Activated CD4-positive, alpha-beta memory T cell treated with anti-CD3 and anti-CD28 coated beads for 36 hours (primary cell): ENCODE measurements around the gene CHCHD3. TPM values are rescaled to one million over a fixed set of nuclear protein-coding genes. Genes with fewer than 3 reads are reported as not detected.

ENCODE experiments used
- CTCF ChIA-PET: fragments of 350-600 bp; sonication (Branson Sonifier 250); formaldehyde crosslinking; loops from one replicate; lab custom pipeline; 2021; ENCODE audit warnings: antibody characterized with exemption, inconsistent platforms; lab: Charles Lee
- POLR2A ChIA-PET: fragments of 350-600 bp; sonication (Branson Sonifier 250); formaldehyde crosslinking; loops from one replicate; lab custom pipeline; 2021; ENCODE audit warnings: antibody characterized with exemption; lab: Charles Lee
- DNase-seq: peaks from one replicate; pipeline ENCODE4 v3.0.0-alpha.2; 2020
- H3K27ac Mint-ChIP-seq: one replicate; pipeline ENCODE4 v1.8.0; 2021; ENCODE audit warnings: mixed read lengths
- H3K27me3 Mint-ChIP-seq: one replicate; pipeline ENCODE4 v1.8.0; 2021; ENCODE audit warnings: mixed read lengths
- H3K36me3 Mint-ChIP-seq: one replicate; pipeline ENCODE4 v1.8.0; 2021; ENCODE audit warnings: mixed read lengths
- H3K4me1 Mint-ChIP-seq: one replicate; pipeline ENCODE4 v1.8.0; 2021; ENCODE audit warnings: low read depth, mixed read lengths
- H3K4me3 Mint-ChIP-seq: one replicate; pipeline ENCODE4 v1.8.0; 2021; ENCODE audit warnings: mild to moderate bottlenecking, mixed read lengths
- H3K9me3 Mint-ChIP-seq: one replicate; pipeline ENCODE4 v1.8.0; 2021; ENCODE audit warnings: mixed read lengths
- intact Hi-C: fragments of 100-400 bp; cut with micrococcal nuclease; formaldehyde crosslinking; loops from one replicate; pipeline ENCODE4 v1.15.1; 2023
- total RNA-seq, 2 experiments: library from RNA; stranded (reverse); gene quantifications; one replicate each; pipeline ENCODE4 v1.2.3, GENCODE V29; 2021

CHCHD3 gene
- total RNA-seq, 2 experiments from 2014 or later, result 49.6 to 51.0 TPM

DNA sequence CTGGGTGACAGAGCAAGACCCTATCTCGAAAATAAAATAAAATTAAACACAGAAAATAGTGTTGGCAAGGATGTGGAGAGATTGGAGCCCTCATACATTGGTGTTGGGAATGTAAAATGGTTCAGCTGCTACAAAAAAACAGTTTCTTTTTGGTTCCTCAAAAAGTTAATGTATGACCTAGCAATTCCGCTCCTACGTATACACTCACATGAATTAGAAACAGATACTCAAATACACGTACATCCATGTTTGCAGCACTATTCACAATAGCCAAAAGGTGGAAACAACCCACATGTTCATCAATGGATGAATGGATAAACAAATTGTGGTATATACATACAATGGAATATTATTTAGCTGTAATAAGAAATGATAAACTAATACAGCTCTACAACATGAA lies 28.4 kb upstream of the CHCHD3 start:
- ChIA-PET CTCF (interaction anchor here (0.6 kb wide), 1 partner anchor 273 kb away, joined by 3 read pairs; no protein-coding TSS in a partner anchor), POLR2A (no interaction called here)
- intact Hi-C loops, result no loop called here
- DNase-seq, result no peak
- Mint-ChIP-seq H3K27me3 (peaks cover 23% of the 10 kb centered on the region), H3K4me3 (no peak overlapping the region), H3K9me3 (no peaks in the 10 kb centered on the region), H3K4me1 (no peaks in the 10 kb centered on the region), H3K36me3 (peaks cover 4% of the 10 kb centered on the region), H3K27ac (no peak overlapping the region)

DNA sequence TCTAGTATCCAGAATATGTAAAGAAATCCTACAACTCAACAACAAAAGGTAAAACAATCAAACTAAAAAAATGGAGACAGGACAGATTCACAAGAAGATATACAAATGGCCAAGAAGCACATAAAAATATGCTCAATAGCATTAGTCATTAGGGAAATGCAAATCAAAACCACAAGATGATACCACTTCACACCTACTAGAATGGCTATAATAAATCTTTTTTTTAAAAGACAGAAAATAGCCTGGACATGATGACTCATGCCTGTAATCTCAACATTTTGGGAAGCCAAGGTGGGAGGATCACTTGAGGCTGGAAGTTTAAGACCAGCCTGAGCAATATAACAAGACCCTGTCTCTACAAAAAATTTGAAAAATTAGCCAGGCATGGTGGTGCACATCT lies 27.9 kb upstream of the CHCHD3 start:
- ChIA-PET POLR2A (no interaction called here), CTCF (no interaction called here)
- Mint-ChIP-seq H3K36me3 (peaks cover 4% of the 10 kb centered on the region), H3K4me1 (no peaks in the 10 kb centered on the region), H3K9me3 (no peaks in the 10 kb centered on the region), H3K27ac (no peak overlapping the region), H3K27me3 (peaks cover 23% of the 10 kb centered on the region), H3K4me3 (no peak overlapping the region)
- intact Hi-C loops, result no loop called here
- no peak for DNase-seq

DNA sequence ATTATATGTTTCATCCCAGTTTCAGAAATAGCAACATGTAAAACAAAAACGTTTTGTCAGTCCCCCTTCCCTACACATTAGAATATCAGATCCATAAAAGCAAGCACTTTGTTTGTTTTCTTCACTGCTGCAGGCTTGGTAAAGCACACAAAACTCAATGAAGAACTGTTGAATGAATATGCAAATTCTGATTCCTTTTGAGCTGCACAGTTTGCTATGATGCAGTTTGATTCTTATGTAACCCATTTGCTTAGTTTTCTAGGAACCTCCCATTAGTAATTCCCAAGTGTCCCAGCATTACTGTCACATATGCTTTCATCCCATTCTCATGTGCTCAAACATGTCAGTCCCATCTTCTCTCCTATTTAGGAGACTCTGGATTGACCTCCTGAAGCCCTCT lies 26.1 kb upstream of the CHCHD3 start:
- no peaks in the 10 kb centered on the region for H3K4me1 Mint-ChIP-seq
- CTCF ChIA-PET, result no interaction called here

DNA sequence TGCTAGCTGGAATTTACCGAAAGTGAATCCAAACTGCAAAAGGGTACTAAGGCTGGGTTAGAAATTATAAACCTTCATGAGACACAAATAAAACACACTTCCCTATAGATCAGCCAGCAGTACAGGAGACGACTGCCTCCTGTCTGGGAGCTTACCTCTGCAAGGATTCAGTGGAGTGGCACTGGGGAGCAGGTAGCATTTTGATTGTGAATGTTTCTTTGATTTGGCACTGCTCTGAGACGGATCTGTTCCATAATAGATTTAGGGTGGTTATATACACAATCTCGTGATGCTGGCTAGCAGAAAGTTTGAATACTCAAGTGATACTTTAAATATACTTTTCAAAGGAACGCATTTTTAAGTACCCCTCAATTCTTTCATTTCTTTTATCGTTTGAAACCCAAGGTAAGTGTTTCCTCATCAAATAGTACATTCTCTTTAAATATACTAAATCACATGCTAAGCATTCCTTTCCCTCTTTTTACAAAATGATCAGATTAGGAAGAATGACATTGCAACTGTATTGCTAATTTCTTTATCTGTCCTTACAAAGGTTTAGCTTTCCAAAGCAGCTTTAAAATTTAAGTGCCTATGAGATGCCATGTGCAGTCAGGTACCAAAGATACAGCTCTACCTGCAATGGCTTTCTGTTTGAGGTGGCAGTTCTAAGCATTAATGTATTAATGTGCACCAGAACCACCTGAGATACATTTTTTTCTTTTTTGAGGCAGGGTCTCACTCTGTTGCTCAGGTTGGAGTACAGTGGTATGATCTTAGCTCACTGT lies 20.6 kb upstream of the CHCHD3 start:
- H3K27ac Mint-ChIP-seq, result no peak overlapping the region
- H3K36me3 Mint-ChIP-seq, result no peaks in the 10 kb centered on the region
- H3K4me3 Mint-ChIP-seq, result no peak overlapping the region
- peaks cover 4% of the 10 kb centered on the region for H3K27me3 Mint-ChIP-seq
- POLR2A ChIA-PET, result no interaction called here
- no peak for DNase-seq
- CTCF ChIA-PET, result no interaction called here
- H3K9me3 Mint-ChIP-seq, result no peaks in the 10 kb centered on the region
- no peaks in the 10 kb centered on the region for H3K4me1 Mint-ChIP-seq
- intact Hi-C loops, result no loop called here

More for the DNA sequence above, 26.1 kb upstream of the CHCHD3 start:
- intact Hi-C loops, result no loop called here
- Mint-ChIP-seq H3K9me3 (no peaks in the 10 kb centered on the region), H3K36me3 (peaks cover 4% of the 10 kb centered on the region), H3K27me3 (peaks cover 19% of the 10 kb centered on the region), H3K27ac (no peak overlapping the region), H3K4me3 (no peak overlapping the region)
- POLR2A ChIA-PET, result no interaction called here
- no peak for DNase-seq

DNA sequence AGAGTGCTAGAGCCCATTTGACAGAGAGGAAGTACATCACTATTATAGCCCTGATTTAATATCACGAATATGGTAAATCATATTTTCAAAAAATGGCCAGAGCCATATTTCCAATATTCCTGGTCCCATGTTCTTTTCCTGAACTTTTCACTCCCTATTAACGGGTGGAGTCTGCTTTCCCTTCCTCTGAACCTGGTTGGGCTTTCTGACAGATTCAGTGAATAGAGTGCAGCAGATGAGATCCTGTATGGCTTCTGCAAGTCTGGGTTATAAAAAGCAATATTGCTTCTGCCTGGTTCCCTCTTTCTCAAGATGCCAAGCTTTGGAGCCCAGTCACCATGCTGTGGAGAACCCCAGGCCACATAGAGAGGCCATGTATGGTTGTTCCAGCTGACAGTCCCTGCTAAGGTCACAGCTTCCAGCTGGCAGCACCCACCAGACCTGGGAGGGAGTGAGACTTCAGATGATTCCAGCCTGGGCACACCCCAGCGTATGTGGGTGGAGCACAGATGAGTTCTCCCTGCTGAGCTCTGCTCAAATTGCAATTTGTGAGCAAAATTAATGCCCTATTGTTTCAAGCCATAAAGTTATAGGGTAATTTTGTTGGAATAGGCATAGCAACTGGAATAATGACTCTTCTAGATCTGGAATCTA lies 17.9 kb upstream of the CHCHD3 start:
- H3K27ac Mint-ChIP-seq, result no peak overlapping the region
- H3K9me3 Mint-ChIP-seq, result no peaks in the 10 kb centered on the region
- ChIA-PET POLR2A (no interaction called here), CTCF (no interaction called here)
- intact Hi-C loops, result no loop called here
- no peak for DNase-seq
- no peaks in the 10 kb centered on the region for H3K36me3 Mint-ChIP-seq
- no peak overlapping the region for H3K4me3 Mint-ChIP-seq
- no peaks in the 10 kb centered on the region for H3K4me1 Mint-ChIP-seq
- peaks cover 4% of the 10 kb centered on the region for H3K27me3 Mint-ChIP-seq

DNA sequence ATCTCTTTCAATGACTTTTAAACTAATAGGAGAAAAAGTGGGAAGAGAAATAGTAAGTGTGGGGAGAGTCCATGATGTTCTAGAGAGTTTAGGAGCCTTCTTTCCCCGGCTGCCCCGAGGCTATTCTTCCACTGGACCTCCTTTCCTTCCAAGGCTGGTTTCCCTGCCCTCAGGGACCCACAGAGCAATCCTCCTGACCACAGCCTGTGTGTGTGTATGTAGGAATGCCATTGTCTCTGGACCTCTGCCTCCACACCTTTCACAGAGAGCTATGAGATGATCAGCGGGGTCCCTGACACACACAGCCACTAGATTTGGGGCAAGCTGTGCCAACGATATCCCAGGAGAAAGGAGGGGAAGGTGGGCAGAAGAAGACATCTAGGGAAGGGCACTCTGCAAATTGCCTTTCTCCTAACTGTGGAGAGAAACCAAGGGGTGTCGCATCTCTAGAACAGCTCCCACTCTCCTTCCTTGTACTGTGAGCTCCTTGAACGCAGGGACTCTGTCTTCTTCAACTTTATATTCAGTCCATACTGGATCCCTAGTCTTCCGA lies 13.3 kb upstream of the CHCHD3 start:
- Mint-ChIP-seq H3K36me3 (no peaks in the 10 kb centered on the region), H3K9me3 (no peaks in the 10 kb centered on the region), H3K27me3 (peaks cover 2% of the 10 kb centered on the region), H3K4me3 (no peak overlapping the region), H3K4me1 (no peaks in the 10 kb centered on the region), H3K27ac (no peak overlapping the region)
- intact Hi-C loops, result no loop called here
- POLR2A ChIA-PET, result no interaction called here
- no peak for DNase-seq
- CTCF ChIA-PET, result no interaction called here

DNA sequence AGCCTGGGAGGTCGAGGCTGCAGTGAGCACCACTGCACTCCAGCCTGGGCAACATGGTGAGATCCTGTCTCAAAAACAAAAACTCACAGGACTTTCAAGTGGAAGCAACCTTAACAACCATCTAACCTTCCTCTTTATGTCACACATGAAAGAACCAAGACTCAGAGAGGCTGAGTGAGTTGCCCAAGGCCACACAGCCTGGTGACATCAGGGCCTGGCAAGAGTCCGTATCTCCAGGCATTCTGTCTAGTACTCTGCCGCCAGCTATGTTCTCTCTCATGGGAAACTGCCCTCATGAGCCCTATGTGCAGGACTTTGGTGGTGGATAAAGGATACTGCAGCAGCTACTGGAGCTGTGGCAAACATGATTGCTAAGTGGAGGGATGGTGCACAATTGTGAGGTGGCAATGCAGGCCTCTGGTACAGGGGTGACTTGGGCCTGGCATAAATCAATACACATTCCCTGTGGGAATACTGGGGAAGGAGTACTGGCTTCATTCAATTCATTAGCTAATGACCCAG lies 10.1 kb upstream of the CHCHD3 start:
- POLR2A ChIA-PET, result no interaction called here
- no peaks in the 10 kb centered on the region for H3K9me3 Mint-ChIP-seq
- intact Hi-C loops, result no loop called here
- no peak overlapping the region for H3K27ac Mint-ChIP-seq
- no peak for DNase-seq
- CTCF ChIA-PET, result no interaction called here
- H3K4me1 Mint-ChIP-seq, result no peaks in the 10 kb centered on the region
- H3K27me3 Mint-ChIP-seq, result no peaks in the 10 kb centered on the region
- no peak overlapping the region for H3K4me3 Mint-ChIP-seq
- H3K36me3 Mint-ChIP-seq, result no peaks in the 10 kb centered on the region

DNA sequence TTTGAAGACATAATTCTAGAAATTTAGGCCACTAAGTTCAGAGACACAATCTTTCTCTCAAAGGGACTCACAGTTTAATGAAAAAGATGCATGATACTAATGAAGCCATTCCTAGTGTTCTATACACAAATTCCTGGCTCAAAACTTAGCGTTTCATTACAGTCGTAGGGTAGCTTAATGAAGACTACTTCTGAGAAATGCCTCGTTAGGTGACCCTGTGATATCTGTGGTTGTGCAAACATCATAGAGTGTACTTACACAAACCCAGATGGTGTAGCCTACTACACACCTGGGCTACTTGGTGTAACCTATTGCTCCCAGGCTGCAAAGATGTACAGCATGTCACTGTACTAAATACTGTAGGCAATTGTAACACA lies 488 bp upstream of the CHCHD3 start:
- peak overlapping the region; percentile 88 for H3K4me3 Mint-ChIP-seq
- H3K36me3 Mint-ChIP-seq, result peaks cover 7% of the 10 kb centered on the region
- CTCF ChIA-PET, result no interaction called here
- POLR2A ChIA-PET, result interaction anchor here (0.5 to 1.0 kb wide), 2 partner anchors 9 to 171 kb away, joined by 3 read pairs; partner anchors contain the start of gene EXOC4
- intact Hi-C loops, result loop anchor here (1.0 to 10.0 kb wide), 5 partner anchors 171 to 1044 kb away; partner anchors contain the start of genes EXOC4 and LRGUK
- DNase-seq, result no peak
- H3K4me1 Mint-ChIP-seq, result peaks cover 23% of the 10 kb centered on the region
- H3K27me3 Mint-ChIP-seq, result no peaks in the 10 kb centered on the region
- peak overlapping the region; percentile 87 for H3K27ac Mint-ChIP-seq
- no peaks in the 10 kb centered on the region for H3K9me3 Mint-ChIP-seq

DNA sequence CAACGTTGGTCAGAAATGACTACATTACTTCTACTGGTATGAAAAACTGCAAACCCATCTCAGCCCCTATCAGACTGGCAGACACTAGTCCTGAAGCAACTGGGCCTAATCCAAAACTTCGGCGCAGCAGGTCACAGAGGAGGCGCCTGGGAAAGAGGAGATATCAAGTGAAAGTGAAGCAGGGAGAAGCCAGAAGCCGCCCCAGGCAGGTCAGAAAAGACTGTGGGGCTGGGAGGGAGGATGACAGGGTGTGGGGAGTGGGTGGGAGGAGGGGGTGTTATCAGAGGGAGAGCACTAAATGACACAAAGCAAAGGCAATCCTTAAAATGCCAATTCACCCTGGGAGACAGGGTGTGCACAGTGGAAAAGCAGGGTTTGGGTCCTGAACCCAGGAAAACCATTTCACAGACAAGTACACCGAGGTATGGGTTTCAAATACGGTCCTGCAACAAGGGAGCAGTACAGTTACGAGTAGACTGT lies 731 bp downstream of the CHCHD3 start:
- H3K9me3 Mint-ChIP-seq, result no peaks in the 10 kb centered on the region
- ChIA-PET CTCF (no interaction called here), POLR2A (no interaction called here)
- peaks cover 7% of the 10 kb centered on the region for H3K36me3 Mint-ChIP-seq
- intact Hi-C loops, result loop anchor here (5.0 to 10.0 kb wide), 3 partner anchors 199 to 424 kb away; no protein-coding TSS in a partner anchor
- peak; percentile 38 for DNase-seq
- H3K27ac Mint-ChIP-seq, result peak overlapping the region; percentile 87
- H3K4me1 Mint-ChIP-seq, result peaks cover 28% of the 10 kb centered on the region
- no peaks in the 10 kb centered on the region for H3K27me3 Mint-ChIP-seq
- H3K4me3 Mint-ChIP-seq, result peak overlapping the region; percentile 88

DNA sequence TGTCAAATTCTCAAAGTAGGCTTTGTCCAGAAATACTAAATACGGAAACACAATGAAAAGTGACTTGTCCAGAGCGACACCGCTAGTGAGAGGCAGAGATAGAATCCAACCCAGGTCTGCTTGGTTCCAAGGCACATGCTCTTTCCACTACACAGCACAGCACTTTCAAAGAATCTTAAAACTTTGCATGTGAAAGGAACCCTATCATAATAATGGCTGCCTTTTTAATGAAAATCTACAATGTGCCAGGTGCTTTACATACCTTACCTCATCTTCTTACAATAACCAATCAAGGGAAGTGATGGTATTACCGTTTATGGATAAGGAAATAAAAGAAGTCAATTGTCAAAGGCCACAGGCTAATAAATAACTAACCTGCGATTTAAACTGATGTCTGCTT lies 2.6 kb downstream of the CHCHD3 start:
- H3K4me1 Mint-ChIP-seq, result peaks cover 37% of the 10 kb centered on the region
- no peak overlapping the region for H3K4me3 Mint-ChIP-seq
- H3K36me3 Mint-ChIP-seq, result peaks cover 14% of the 10 kb centered on the region
- POLR2A ChIA-PET, result no interaction called here
- H3K9me3 Mint-ChIP-seq, result no peaks in the 10 kb centered on the region
- intact Hi-C loops, result no loop called here
- no peaks in the 10 kb centered on the region for H3K27me3 Mint-ChIP-seq
- DNase-seq, result no peak
- no peak overlapping the region for H3K27ac Mint-ChIP-seq
- CTCF ChIA-PET, result interaction anchor here (0.5 kb wide), 1 partner anchor 25 kb away, joined by 3 read pairs; no protein-coding TSS in a partner anchor

DNA sequence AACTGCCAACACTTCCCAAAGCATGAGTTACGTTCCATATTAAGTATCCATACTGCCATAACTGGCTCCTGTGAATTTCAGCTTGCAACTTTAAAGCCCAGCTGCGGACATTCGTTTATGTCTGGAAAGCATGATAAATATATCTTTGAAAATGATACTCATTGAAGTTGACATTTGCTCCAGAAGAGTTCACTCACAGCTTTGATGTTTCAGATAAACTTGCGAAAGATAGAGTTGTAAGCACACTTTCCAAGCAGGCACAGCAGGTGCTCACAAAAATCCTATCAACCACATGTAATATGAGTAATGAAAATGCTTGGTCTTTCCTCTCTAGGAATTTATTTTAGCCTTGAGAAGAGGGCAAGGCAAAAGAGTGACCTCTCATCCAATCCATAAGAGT lies 4.5 kb downstream of the CHCHD3 start:
- Mint-ChIP-seq H3K36me3 (peaks cover 18% of the 10 kb centered on the region), H3K4me3 (no peak overlapping the region), H3K9me3 (no peaks in the 10 kb centered on the region), H3K27me3 (no peaks in the 10 kb centered on the region), H3K4me1 (peaks cover 49% of the 10 kb centered on the region), H3K27ac (no peak overlapping the region)
- ChIA-PET POLR2A (no interaction called here), CTCF (no interaction called here)
- no peak for DNase-seq
- intact Hi-C loops, result no loop called here

DNA sequence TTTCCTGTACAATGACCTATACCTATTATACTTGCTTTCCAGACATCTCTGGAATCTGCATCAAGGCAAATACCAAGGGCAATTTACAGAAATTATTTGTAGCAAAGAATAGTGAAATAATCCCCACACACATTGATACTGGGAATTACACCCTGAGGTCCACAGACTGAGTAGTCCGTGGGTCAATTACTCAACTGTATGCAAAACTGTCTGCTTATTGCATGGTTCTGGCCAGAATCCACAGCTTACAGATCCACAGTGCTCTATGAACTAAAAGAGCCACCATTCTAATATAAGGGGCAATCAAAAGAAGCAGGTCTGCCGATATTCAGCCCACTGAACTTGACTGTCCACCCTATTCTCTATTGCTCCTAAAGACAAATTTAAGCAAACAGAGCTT lies 5.7 kb downstream of the CHCHD3 start:
- Mint-ChIP-seq H3K27ac (no peak overlapping the region), H3K27me3 (no peaks in the 10 kb centered on the region), H3K36me3 (peaks cover 21% of the 10 kb centered on the region), H3K4me1 (peaks cover 51% of the 10 kb centered on the region), H3K4me3 (no peak overlapping the region), H3K9me3 (no peaks in the 10 kb centered on the region)
- CTCF ChIA-PET, result no interaction called here
- no peak for DNase-seq
- intact Hi-C loops, result no loop called here
- POLR2A ChIA-PET, result no interaction called here
